Stomach (tissue), 9 donors: ENCODE data around the gene RAB4A. TPM values are rescaled to one million over a fixed set of nuclear protein-coding genes. Genes with fewer than 3 reads are reported as not detected.
A peak's percentile ranks its signal among the peaks of the same experiment; 100 is the strongest.

Experiments used
- DNase-seq, 2 donors: peaks; one replicate each; pipeline versions ENCODE4 v3.0.0 to v3.0.0-alpha.2; 2013 to 2019
- H3K27ac ChIP-seq, 5 donors: fragments of 200-600 bp in 4 of 5; sonication (generic) in 4 of 5; one replicate each; pipeline ENCODE4 v1.5.1; 2013 to 2019; ENCODE audit warnings: mild to moderate bottlenecking in 1 of 5, moderate library complexity in 1 of 5
- H3K27me3 ChIP-seq, 3 donors: fragments of 200-600 bp; sonication (generic); one replicate each; pipeline ENCODE4 v1.5.1; 2017 to 2019; ENCODE audit warnings: mixed run types in 1 of 3
- H3K36me3 ChIP-seq, 4 donors: fragments of 200-600 bp; sonication (generic); 1 replicate in 3 of 4; 2 replicates in 1 of 4; pipeline ENCODE4 v1.5.1; 2016 to 2019
- H3K4me1 ChIP-seq, 4 donors: fragments of 200-600 bp; sonication (generic); one replicate each; pipeline ENCODE4 v1.5.1; 2016 to 2019
- H3K4me3 ChIP-seq, 4 donors: fragments of 200-600 bp; sonication (generic) in 3 of 4; one replicate each; pipeline ENCODE4 v1.5.1; 2016 to 2019; ENCODE audit warnings: mild to moderate bottlenecking in 1 of 4
- H3K9me3 ChIP-seq, 4 donors: fragments of 200-600 bp; sonication (generic); one replicate each; pipeline ENCODE4 v1.5.1; 2016 to 2019
- EP300 ChIP-seq: sonication (generic); formaldehyde crosslinking; IDR thresholded peaks from one replicate; pipeline ENCODE4 v1.6.1; 2017; ENCODE audit warnings: antibody characterized with exemption
- POLR2A ChIP-seq, 4 donors: fragments of 450-650 bp; IDR thresholded peaks; one replicate each; pipeline ENCODE4 v1.6.1; 2016; ENCODE audit warnings: antibody characterized with exemption in 4 of 4, control low read depth in 2 of 4, mild to moderate bottlenecking in 1 of 4, moderate library complexity in 1 of 4
- POLR2AphosphoS5 ChIP-seq, 3 donors: sonication (generic); formaldehyde crosslinking; IDR thresholded peaks; one replicate each; pipeline ENCODE4 v1.6.1; 2016; ENCODE audit warnings: antibody characterized with exemption in 3 of 3
- WGBS, 5 donors: extraction: QIAGEN DNeasy Blood & Tissue Kit in 3 of 5; methylation state at CpG; one replicate each; pipeline versions ENCODE4 v1.1.5 to v1.1.7; 2013 to 2018; 5-methylcytosine and 5-hydroxymethylcytosine counted together
- intact Hi-C: fragments of 100-400 bp; cut with DNase I; formaldehyde crosslinking; loops from one replicate; pipeline ENCODE4 v1.15.1; 2023; ENCODE audit warnings: low total_unique reads
- polyA plus RNA-seq, 3 donors: library from polyadenylated mRNA; stranded (reverse); fragments of 200-250 nt; gene quantifications; one replicate each; pipeline ENCODE4 v1.2.3, GENCODE V29; 2013
- total RNA-seq, 5 donors: library from RNA; depleted of rRNA; stranded (reverse); fragments of >200 nt; gene quantifications; one replicate each; pipeline versions ENCODE4 v1.1.0 to v1.2.3, GENCODE V29; 2014 to 2016
- TF ChIP-seq, protein P1 (sequence below), 7 experiments: fragments of 450-650 bp in 4 of 7; fragments of 200-600 bp in 3 of 7; sonication (generic) in 3 of 7; IDR thresholded peaks; one replicate each; pipeline ENCODE4 v1.5.1; 2016 to 2019; ENCODE audit warnings: antibody characterized with exemption in 7 of 7, control low read depth in 2 of 7, mild to moderate bottlenecking in 1 of 7
- donor health status: healthy with polysubstance abuse.
- donor health status: Bipolar disorder and iron deficiency.
- donor health status: healthy.

Gene RAB4A
- total and polyA plus RNA-seq, 8 donors, result 24.1 to 277 (median 46.8) TPM

DNA sequence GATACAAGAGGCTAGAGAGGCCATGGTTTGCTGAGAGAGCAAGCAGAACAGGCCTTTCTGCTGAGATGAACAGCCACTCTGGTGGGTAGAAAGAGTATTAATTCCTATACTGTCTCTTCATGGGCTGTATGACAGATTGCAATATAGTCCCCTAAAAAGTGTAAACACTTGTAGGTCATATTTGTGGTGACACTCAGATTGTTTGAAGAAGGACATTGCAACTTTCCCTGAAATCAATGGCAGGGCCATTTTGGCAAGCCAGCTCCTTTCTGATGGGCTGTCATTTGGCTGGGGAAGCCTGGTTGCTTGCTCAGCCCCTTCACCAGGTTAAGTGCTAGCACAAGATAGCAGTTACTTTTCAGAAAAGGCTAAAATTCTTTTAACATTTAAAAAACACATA is 27.5 kb downstream of the RAB4A start:
- TF ChIP-seq POLR2AphosphoS5 (IDR thresholded peaks at IDR 0.05), result no peak
- TF ChIP-seq, protein P1, sequence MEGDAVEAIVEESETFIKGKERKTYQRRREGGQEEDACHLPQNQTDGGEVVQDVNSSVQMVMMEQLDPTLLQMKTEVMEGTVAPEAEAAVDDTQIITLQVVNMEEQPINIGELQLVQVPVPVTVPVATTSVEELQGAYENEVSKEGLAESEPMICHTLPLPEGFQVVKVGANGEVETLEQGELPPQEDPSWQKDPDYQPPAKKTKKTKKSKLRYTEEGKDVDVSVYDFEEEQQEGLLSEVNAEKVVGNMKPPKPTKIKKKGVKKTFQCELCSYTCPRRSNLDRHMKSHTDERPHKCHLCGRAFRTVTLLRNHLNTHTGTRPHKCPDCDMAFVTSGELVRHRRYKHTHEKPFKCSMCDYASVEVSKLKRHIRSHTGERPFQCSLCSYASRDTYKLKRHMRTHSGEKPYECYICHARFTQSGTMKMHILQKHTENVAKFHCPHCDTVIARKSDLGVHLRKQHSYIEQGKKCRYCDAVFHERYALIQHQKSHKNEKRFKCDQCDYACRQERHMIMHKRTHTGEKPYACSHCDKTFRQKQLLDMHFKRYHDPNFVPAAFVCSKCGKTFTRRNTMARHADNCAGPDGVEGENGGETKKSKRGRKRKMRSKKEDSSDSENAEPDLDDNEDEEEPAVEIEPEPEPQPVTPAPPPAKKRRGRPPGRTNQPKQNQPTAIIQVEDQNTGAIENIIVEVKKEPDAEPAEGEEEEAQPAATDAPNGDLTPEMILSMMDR (IDR thresholded peaks at IDR 0.05), result no peak
- no peak for TF ChIP-seq EP300
- no peak for TF ChIP-seq POLR2A (IDR thresholded peaks at IDR 0.05)
- Histone ChIP-seq H3K9me3 (no peaks in the 10 kb centered on the region), H3K36me3 (peaks cover 22 to 82% (median 68%) of the 10 kb centered on the region in 4 donors), H3K27me3 (no peaks in the 10 kb centered on the region), H3K4me1 (peaks cover 0 to 12% (median 0%) of the 10 kb centered on the region in 4 donors), H3K27ac (no peak overlapping the region), H3K4me3 (no peak overlapping the region)
- intact Hi-C loops, result no loop called here
- DNase-seq, result no peak

DNA sequence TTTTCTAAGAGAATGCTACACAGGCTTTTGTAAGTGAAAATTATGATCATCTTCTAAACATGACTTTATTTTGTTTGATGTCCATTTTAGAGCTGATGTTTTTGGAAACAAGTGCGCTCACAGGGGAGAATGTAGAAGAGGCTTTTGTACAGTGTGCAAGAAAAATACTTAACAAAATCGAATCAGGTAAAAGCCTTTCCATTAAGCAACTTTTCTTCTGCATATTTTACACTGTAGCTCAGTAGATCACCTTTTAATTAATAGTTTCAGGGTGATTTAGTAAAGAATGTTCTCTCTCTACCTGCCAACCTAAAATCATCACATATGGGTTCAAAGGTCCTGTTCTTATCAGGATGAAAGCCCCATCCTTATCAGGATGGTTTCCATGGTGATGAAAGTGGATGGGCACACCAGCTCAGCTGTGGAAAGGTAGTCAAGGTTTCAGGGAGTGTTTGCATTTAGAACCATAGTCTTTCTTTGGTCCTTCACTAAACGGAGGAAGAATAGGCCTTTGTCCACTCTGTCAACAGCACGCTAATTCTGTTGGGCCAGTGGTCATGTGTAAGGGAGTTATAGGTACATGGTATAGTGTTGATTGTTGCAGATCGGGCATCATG is 28.1 kb downstream of the RAB4A start:
- Histone ChIP-seq H3K9me3 (no peaks in the 10 kb centered on the region), H3K4me1 (peaks cover 0 to 12% (median 0%) of the 10 kb centered on the region in 4 donors), H3K36me3 (peaks cover 22 to 83% (median 74%) of the 10 kb centered on the region in 4 donors), H3K27ac (no peak overlapping the region), H3K27me3 (no peaks in the 10 kb centered on the region), H3K4me3 (no peak overlapping the region)
- WGBS, 5 donors, result 66 to 83% (median 74%) methylated on average over 5 of the region's 5 CpGs
- TF ChIP-seq EP300, result no peak
- no peak for TF ChIP-seq POLR2A (IDR thresholded peaks at IDR 0.05)
- DNase-seq, result peak in 1 of 2 donors; percentile 25
- intact Hi-C loops, result no loop called here

DNA sequence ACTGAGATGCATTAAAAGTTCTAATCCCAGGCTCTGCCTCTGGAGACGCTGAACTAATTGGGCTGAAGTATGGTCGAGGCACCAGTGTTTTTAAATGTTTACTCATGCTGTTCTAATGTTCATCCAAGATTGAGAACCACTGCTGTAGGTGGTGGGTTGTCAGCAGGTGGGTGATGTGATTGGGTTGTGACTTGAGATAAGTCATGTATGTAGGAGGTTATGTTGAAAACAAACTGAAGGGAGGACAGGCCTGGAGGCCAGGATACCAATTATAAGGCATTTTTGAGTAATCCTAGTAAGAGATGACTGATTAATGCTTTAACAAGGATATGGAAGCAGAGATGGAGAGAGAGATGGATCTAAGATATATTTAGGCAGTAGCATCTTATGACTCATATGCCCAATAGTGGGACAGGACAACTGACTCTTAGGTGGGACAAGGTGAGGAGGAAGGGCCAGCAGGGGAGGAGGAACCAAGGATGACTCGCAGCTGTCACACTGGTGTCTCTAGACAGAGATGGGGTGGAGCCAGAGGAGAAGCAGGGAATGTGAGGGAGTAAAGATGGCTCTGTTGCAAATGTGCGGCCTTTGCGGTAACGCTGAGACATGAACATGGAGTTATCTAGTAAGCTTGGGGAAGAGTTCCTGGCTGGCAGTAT is 29.3 kb downstream of the RAB4A start:
- WGBS, 5 donors, result 76 to 92% (median 87%) methylated on average over 6 of the region's 6 CpGs
- Histone ChIP-seq H3K27me3 (no peaks in the 10 kb centered on the region), H3K9me3 (no peaks in the 10 kb centered on the region), H3K4me3 (no peak overlapping the region), H3K27ac (no peak overlapping the region), H3K36me3 (peaks cover 29 to 95% (median 86%) of the 10 kb centered on the region in 4 donors), H3K4me1 (peaks cover 0 to 12% (median 0%) of the 10 kb centered on the region in 4 donors)
- no peak for TF ChIP-seq POLR2AphosphoS5 (IDR thresholded peaks at IDR 0.05)
- no peak for TF ChIP-seq EP300
- TF ChIP-seq, protein P1 (IDR thresholded peaks at IDR 0.05), result no peak
- TF ChIP-seq POLR2A (IDR thresholded peaks at IDR 0.05), result no peak
- intact Hi-C loops, result no loop called here
- DNase-seq, result no peak

DNA sequence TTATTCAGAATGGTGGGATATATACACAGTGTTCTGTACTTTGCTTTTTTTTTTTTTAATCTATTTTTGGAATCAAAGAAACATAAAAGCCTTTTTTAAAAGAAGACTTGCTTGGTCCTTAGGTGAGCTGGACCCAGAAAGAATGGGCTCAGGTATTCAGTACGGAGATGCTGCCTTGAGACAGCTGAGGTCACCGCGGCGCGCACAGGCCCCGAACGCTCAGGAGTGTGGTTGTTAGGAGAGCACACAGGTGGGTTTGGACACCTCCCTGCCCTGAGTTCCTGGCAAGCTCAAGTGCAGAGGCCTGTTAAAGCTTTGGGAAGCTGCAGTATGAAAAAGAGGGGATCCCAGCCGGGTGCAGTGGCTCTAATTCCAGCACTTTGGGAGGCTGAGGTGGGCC is 31.8 kb downstream of the RAB4A start:
- TF ChIP-seq POLR2AphosphoS5 (IDR thresholded peaks at IDR 0.05) (no peak), EP300 (no peak), POLR2A (IDR thresholded peaks at IDR 0.05) (no peak)
- H3K27me3 ChIP-seq, result no peaks in the 10 kb centered on the region
- H3K9me3 ChIP-seq, result no peaks in the 10 kb centered on the region
- 92 to 99% (median 96%) methylated on average over 8 of the region's 8 CpGs for WGBS, 5 donors
- no peak for DNase-seq
- H3K27ac ChIP-seq, result no peak overlapping the region
- peaks cover 0 to 4% (median 0%) of the 10 kb centered on the region in 4 donors for H3K4me1 ChIP-seq
- peaks cover 29 to 94% (median 86%) of the 10 kb centered on the region in 4 donors for H3K36me3 ChIP-seq
- no peak overlapping the region for H3K4me3 ChIP-seq
- intact Hi-C loops, result no loop called here

DNA sequence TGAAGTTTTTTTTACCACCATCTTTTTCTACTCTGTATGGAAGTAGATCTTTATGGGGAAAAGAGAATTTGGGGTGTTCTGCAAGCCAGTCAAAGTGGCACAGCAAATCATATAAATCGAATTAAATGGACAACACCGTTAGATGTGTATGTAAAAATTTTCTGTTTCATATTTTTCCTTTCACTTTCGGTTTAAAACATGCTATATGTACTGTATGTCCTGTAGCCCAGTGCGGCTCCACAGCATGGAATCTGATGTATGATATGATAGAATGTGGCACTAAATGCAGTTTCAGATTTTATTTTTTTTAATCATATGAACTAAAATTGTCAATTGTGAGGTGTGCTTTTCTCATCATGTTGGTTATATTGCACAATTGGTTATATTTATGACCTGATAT is 32.9 kb downstream of the RAB4A start:
- no peak overlapping the region for H3K4me3 ChIP-seq
- DNase-seq, result no peak
- H3K27ac ChIP-seq, result no peak overlapping the region
- H3K4me1 ChIP-seq, result peaks cover 0 to 4% (median 0%) of the 10 kb centered on the region in 4 donors
- no peaks in the 10 kb centered on the region for H3K27me3 ChIP-seq
- peaks cover 27 to 94% (median 90%) of the 10 kb centered on the region in 4 donors for H3K36me3 ChIP-seq
- H3K9me3 ChIP-seq, result no peaks in the 10 kb centered on the region
- intact Hi-C loops, result no loop called here
- TF ChIP-seq POLR2A (IDR thresholded peaks at IDR 0.05), result no peak
- TF ChIP-seq, protein P1 (IDR thresholded peaks at IDR 0.05), result no peak
- TF ChIP-seq POLR2AphosphoS5 (IDR thresholded peaks at IDR 0.05), result no peak
- TF ChIP-seq EP300, result no peak
- 90 to 94% (median 91%) methylated on average over 4 of the region's 4 CpGs for WGBS, 5 donors
